GM12801 (cell line): ENCODE data around the gene C9orf78.

ENCODE experiments used
- CTCF ChIP-seq: IDR thresholded peaks from one replicate; pipeline ENCODE4 v1.5.1; 2011; ENCODE audit warnings: control low read depth; ENCODE audit not compliant: insufficient read length; ENCODE audit errors: extremely low read depth

The C9orf78 gene

GRCh38 chr9:129878291-129878690 is 43.2 kb upstream of the C9orf78 start:
- TF ChIP-seq CTCF = no peak

- no peak for TF ChIP-seq CTCF
These were observed 41.7 kb upstream of the C9orf78 start for GRCh38 chr9:129876815-129877214.

- no peak for TF ChIP-seq CTCF
These were observed 40.8 kb upstream of the C9orf78 start for GRCh38 chr9:129875687-129876395.

- no peak for TF ChIP-seq CTCF
These were observed 40.1 kb upstream of the C9orf78 start for GRCh38 chr9:129875181-129875611.

- TF ChIP-seq CTCF = no peak
These were observed 39.4 kb upstream of the C9orf78 start for GRCh38 chr9:129874261-129875101.

GRCh38 chr9:129873563-129874190 is 38.6 kb upstream of the C9orf78 start:
- TF ChIP-seq CTCF = no peak

GRCh38 chr9:129871046-129871445 is 36.0 kb upstream of the C9orf78 start:
- no peak for TF ChIP-seq CTCF
